Measurements from ENCODE around the gene LAYN.
A peak's percentile ranks its signal among the peaks of the same experiment; 100 is the strongest.

The LAYN gene

GRCh38 chr11:111598559-111598958, 58.0 kb downstream of the LAYN start:
- DNase-seq, result no peak

- DNase-seq, result no peak
Measured at GRCh38 chr11:111601636-111601978, 61.1 kb downstream of the LAYN start.

DNA sequence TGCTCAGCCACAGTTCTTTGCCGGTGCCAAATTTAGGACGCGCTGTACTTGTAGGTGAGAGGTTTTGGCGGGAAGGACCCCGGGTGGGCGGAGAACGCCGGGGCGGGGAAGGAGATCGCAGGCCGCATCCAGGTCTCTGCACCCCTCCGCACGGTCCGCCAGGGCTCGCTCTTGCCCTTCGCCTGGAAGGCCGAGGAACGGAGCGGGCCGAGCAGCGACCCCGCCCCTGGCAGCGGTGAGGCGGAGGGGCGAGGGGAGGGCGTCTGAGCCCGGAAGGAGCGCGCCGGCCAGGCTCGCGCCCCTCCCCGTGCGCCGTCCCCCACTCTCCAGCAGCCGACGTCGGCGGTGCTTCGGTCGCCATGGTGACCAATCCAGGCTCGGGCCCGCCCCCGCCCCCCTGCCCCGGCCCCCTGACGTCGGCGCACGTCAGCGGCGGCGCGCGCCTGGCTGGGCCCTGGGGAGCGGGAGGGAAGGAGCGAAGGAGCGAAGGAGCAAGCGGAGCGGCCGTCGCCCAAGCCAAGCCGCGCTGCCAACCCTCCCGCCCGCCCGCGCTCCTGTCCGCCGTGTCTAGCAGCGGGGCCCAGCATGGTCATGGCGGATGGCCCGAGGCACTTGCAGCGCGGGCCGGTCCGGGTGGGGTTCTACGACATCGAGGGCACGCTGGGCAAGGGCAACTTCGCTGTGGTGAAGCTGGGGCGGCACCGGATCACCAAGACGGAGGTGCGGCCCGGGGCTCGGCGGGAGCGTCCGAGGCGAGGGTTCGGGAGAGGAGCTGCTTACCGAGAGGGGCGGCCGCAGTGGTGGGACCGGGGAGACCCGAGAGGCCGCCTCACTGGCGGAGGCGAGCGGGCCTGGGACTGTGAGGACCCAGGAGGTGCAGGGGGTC, 61.7 kb downstream of the LAYN start, which contains the start of gene SIK2:
Gene SIK2 (plus strand): TSS at position 471 of the 886 bp plus-strand sequence. CDS start 115 bp downstream, at position 586.
- DNase-seq, result peak; percentile 86

GRCh38 chr11:111602865-111603610, 62.5 kb downstream of the LAYN start:
- DNase-seq, result no peak

DNA sequence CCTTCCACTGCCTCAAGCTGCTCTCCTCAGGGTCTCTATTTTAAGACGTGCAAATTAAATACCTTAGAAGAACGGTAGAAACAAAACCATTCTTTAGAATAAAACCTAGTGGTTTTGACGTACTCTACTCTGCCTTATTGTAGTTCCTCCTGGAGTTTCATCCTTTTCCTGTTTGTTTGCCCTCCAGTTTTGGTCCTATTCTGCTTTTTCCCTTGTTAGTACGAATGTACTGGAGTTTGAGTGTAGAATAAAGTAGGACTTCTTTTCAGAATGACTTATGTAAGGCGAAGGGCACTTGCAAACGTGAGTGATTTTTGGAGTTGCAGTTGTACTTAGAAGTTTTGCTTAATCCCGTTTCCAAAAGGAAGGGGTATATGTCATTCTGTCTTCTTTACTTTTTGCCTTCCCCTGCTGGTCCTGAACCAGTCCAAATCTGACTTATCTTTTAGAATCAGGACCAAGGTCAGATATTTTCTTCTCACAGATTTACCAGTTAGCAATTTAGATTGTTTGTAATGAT, 63.2 kb downstream of the LAYN start:
- DNase-seq, result no peak

- peak; percentile 16 for DNase-seq
Measured at GRCh38 chr11:111604392-111605009, 64.0 kb downstream of the LAYN start.

DNA sequence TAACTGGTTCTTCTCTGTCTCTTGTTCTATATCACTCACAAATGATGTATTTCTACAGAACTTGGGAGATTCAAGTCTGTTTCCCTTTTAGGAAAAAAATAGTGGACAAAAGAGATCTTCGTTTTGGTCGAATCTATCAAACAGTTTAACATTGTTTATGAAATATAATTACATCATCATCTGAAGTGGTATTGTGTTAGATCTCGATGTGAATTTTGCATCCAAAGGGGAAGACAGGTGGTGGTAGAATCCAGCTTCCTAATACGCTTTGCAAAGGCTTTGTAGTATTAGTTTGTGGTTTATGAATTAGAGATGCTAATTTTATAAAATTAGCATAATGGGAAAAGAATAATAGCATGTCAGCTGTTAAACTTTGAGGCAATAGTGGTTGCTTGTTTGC, 65.2 kb downstream of the LAYN start:
- DNase-seq, result no peak

GRCh38 chr11:111606986-111607385, 66.5 kb downstream of the LAYN start:
- DNase-seq, result no peak

- DNase-seq, result no peak
Measured at GRCh38 chr11:111607751-111608150, 67.2 kb downstream of the LAYN start.
